ENCODE data around the gene GSG1L.
A peak's percentile ranks its signal among the peaks of the same experiment; 100 is the strongest.
"Not testable (repeated sequence)": the region's sequence is repeated elsewhere in the genome, so short reads cannot be mapped to it uniquely, and the experiment has no call there.

GSG1L gene

GRCh38 chr16:27880287-27880686 lies 183.2 kb downstream of the GSG1L start:
- no peak for DNase-seq

GRCh38 chr16:27879601-27880247 lies 183.8 kb downstream of the GSG1L start:
- no peak for DNase-seq

GRCh38 chr16:27872627-27873026 lies 190.9 kb downstream of the GSG1L start:
- DNase-seq, result not testable (repeated sequence)

GRCh38 chr16:27870116-27870798 lies 193.3 kb downstream of the GSG1L start:
- DNase-seq, result no peak

- DNase-seq, result no peak
Observed at GRCh38 chr16:27869411-27869810, 194.1 kb downstream of the GSG1L start.

GRCh38 chr16:27868180-27868579 lies 195.3 kb downstream of the GSG1L start:
- DNase-seq, result no peak

GRCh38 chr16:27867122-27868110 lies 196.1 kb downstream of the GSG1L start:
- peak; percentile 50 for DNase-seq

- no peak for DNase-seq
Observed at GRCh38 chr16:27863377-27863776, 200.1 kb downstream of the GSG1L start.

- DNase-seq, result no peak
Observed at GRCh38 chr16:27862953-27863352, 200.6 kb downstream of the GSG1L start.

- DNase-seq, result no peak
Observed at GRCh38 chr16:27860091-27860490, 203.4 kb downstream of the GSG1L start.

GRCh38 chr16:27859020-27859419 lies 204.5 kb downstream of the GSG1L start:
- no peak for DNase-seq

GRCh38 chr16:27853651-27854050 lies 209.9 kb downstream of the GSG1L start:
- DNase-seq, result no peak

- DNase-seq, result no peak
Observed at GRCh38 chr16:27853101-27853500, 210.4 kb downstream of the GSG1L start.

- no peak for DNase-seq
Observed at GRCh38 chr16:27852681-27853080, 210.8 kb downstream of the GSG1L start.

GRCh38 chr16:27852116-27852515 lies 211.4 kb downstream of the GSG1L start:
- DNase-seq, result no peak

- no peak for DNase-seq
Observed at GRCh38 chr16:27851586-27851985, 211.9 kb downstream of the GSG1L start.

- no peak for DNase-seq
Observed at GRCh38 chr16:27849621-27850020, 213.9 kb downstream of the GSG1L start.

- DNase-seq, result no peak
Observed at GRCh38 chr16:27847030-27847550, 216.4 kb downstream of the GSG1L start.

GRCh38 chr16:27844826-27845225 lies 218.7 kb downstream of the GSG1L start:
- DNase-seq, result no peak

- no peak for DNase-seq
Observed at GRCh38 chr16:27843800-27844199, 219.7 kb downstream of the GSG1L start.

GRCh38 chr16:27841911-27842310 lies 221.6 kb downstream of the GSG1L start:
- no peak for DNase-seq

- no peak for DNase-seq
Observed at GRCh38 chr16:27841061-27841801, 222.3 kb downstream of the GSG1L start.
